MG63 (cell line): ENCODE measurements around the gene APLN. TPM values are rescaled to one million over a fixed set of nuclear protein-coding genes. Genes with fewer than 3 reads are reported as not detected.

Experiments
- DNase-seq: peaks from one replicate; pipeline ENCODE4 v3.0.0-alpha.2; 2020
- H3K27me3 ChIP-seq: fragments of 250-450 bp; sonication (Bioruptor Pico); 2 replicates; pipeline ENCODE4 v1.5.1; 2020; ENCODE audit warnings: mild to moderate bottlenecking, moderate library complexity
- H3K36me3 ChIP-seq: fragments of 250-450 bp; sonication (Bioruptor Pico); 2 replicates; pipeline ENCODE4 v1.5.1; 2020; ENCODE audit warnings: mild to moderate bottlenecking, moderate library complexity
- H3K4me3 ChIP-seq: fragments of 250-450 bp; sonication (Bioruptor Pico); 2 replicates; pipeline ENCODE4 v1.5.1; 2020; ENCODE audit warnings: mild to moderate bottlenecking, moderate library complexity
- H3K9me3 ChIP-seq: fragments of 250-450 bp; sonication (Bioruptor Pico); 2 replicates; pipeline ENCODE4 v1.5.1; 2020; ENCODE audit warnings: mild to moderate bottlenecking, moderate library complexity
- total RNA-seq: library from RNA; depleted of rRNA; stranded (reverse); fragments of >200 nt; shearing (Covaris generic); gene quantifications from 2 replicates; pipeline ENCODE4 v1.2.3, GENCODE V29; 2014; ENCODE audit warnings: low replicate concordance

APLN gene
- total RNA-seq, 1 experiment from 2014 or later: 7.2 TPM

DNA sequence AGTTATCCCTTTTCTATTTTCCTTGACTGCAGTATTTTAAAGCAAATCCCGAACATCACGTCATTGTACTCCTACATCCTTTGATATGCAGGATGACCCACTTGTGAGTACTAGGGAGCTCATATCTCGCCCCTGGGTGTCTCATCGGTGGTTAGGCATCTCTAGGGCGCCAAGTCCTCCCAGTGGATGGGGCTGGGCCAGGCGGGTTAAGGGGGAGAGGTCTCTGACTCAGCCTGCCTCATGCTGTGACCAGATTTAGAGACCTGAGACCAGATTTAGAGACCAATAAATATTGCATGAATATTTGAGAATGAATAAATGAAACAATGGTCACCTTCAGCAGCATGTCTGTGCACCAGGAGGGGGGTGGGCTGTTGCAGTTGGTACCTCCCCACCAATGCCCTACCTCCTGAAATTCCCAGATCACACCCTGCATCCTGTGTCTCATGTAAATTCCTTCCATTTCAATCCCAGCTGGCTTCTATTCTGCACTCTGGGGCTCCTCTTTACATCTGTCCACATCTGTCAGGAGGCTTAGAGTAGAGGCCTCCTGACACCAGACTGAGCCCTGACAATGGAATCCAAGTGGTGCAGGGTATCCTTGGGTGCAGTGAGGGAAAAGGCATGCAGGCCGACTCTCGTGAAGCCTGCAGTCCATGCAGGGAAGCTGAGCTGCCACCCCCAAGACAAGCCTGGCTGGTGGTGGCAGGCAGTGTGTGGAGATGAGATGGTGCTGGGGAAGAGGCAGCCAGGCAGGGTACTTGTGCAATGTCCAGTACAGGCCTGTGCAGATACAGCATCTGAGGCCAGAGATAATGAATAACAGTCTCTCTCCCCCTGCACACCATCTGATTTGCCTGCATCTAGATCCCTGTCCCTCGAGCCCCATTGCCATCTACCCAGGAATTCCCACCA, 5.2 kb downstream of the APLN start:
- Histone ChIP-seq H3K9me3 (no peaks in the 10 kb centered on the region), H3K27me3 (no peaks in the 10 kb centered on the region), H3K36me3 (no peaks in the 10 kb centered on the region), H3K4me3 (no peak overlapping the region)
- DNase-seq: peak; percentile 83

DNA sequence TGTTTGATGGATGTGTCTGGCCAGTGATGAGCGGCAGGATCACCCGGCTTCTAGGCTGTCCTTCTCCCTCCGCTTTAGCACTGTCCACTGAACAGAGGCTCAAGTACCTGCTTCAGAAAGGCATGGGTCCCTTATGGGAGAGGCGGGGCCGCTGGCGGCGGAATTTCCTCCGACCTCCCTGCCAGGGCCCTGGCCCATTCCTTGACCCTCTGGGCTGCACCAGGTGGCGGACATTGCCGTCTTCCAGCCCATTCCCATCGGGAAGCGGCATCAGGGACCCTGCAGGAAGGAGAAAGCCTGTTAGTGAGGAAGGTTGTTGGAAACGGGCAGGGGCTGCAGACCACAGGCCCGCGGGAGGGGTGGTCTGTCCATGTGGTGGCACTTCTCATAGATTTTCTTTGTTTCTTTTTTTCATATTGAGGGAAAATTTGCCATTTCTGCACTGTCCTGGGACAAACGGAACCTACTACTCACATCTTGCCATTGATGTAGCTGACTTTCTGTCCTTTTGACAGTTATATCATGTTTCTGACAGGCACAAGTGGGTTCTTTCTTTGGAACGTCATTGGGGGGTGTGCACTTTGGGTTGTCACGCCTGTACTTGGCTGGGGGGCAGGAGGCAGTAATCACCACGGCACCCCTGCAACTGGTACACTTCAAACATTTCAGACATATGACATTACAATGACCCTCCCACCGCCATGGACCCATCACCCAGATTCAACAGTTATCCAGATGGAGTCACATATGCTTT, 6.1 kb downstream of the APLN start:
- no peak for DNase-seq

DNA sequence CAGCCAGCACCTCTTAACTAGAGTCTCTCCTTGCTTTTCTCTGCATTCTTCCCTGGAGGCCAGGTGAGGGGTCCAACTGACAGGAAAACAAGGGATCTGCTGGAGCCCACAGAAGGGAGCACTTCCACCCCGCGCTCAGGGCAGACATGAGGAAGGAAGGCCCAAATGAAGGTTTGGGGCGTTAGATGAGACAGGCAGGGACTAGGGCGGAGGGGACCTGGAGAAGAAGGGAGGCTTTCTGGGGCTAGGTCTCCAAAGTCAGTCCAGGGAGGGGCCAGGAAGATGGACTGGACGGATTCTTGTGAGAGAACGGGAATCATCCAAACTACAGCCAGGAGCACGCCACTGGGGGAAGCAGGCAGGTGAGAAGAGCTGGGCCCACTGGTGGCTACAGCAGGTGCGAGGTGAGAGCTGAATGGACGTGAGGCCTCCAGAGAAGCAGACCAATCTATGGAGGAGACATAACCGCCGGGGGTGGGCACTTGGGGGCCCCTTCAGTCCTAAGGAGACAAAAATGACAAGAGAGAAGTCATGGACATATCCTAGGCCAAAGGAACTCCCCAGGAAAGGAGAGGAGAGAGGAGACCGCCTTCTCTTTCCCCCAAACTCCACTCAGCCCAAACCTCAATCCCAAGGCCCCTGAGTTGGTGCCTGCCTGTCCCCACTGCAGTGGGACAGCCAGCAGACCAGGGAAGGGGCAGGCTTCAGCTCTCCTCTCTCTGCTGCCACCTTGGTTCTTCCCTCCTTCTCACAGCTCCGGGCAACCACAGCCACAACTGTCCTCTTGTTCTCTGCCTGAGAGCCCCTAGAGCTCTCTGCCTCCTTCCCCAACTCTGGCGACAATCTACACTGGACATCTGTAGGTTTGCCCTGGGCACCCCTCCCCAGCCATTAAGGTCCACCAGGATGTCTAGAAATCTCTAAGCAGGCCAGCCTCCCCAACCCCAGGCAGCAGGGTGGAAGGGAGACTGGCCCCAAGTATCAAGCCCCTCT, 7.0 kb downstream of the APLN start:
- no peak for DNase-seq
- Histone ChIP-seq H3K36me3 (no peaks in the 10 kb centered on the region), H3K9me3 (no peaks in the 10 kb centered on the region), H3K27me3 (no peaks in the 10 kb centered on the region), H3K4me3 (no peak overlapping the region)

More for the DNA sequence above, 6.1 kb downstream of the APLN start:
- Histone ChIP-seq H3K9me3 (no peaks in the 10 kb centered on the region), H3K4me3 (no peak overlapping the region), H3K36me3 (no peaks in the 10 kb centered on the region), H3K27me3 (no peaks in the 10 kb centered on the region)

DNA sequence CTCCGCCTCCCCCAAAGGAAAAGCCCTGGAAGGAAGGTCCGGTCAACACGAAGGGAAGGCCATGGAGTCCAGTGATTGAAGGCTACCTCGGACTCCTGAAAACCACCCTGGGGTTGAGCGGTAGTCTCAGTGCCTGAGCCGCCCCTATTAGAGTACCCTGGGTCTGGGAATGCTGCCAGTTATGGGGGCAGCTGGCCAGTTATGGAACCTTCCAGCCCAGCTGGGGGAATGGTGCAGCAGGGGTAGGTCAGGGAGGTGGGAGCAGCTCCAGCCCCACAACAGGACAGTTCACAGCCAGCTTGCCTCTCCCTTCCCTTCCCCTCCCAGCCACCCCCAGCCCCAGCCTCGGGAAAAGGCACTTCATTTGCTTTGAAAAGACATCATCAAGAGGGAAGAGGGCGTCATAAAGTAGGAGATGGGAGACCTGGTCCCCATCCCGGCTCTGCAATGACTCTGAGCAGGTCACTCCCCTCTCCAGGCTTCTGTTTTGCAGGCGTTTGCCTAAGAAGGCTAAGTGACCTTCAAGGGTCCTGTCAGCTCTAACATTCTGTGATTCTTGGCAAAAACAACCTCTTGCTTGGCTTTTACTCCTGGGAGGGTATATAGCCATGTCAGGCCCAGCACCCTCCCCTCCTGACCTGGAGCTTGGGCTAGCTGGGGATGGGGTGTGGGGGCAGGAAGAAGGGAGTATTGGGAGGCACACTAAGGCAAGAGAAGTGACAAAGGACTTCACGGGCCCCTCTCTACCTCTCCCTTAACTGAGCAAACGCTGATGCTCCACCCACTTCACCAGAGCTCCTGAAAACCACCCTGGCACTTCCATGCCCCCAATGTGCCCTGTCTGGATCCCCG, 8.0 kb downstream of the APLN start:
- Histone ChIP-seq H3K4me3 (no peak overlapping the region), H3K9me3 (no peaks in the 10 kb centered on the region)
- DNase-seq: no peak

DNA sequence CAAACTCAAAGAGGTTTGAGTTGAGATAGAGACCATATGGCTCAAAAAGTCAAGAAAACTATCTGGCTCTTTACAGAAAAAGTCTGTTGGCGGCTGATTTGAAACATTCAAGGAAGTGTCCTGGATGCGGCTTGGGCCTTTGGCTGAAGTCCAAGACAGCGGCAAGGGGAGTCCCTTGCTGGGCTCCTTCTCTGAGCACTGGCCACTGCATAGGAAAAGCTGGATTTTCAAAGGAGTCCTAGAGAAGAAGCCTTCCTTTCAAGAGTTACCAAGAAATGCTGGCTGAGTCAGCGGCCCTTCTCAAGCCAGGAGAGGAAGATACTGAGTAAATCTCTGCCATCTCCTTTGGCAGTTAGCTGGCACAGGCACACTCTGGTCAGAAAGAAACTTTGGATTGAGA, 12.1 kb downstream of the APLN start:
- Histone ChIP-seq H3K36me3 (no peaks in the 10 kb centered on the region), H3K9me3 (no peaks in the 10 kb centered on the region), H3K27me3 (no peaks in the 10 kb centered on the region), H3K4me3 (no peak overlapping the region)
- peak; percentile 78 for DNase-seq

More for the DNA sequence above, 8.0 kb downstream of the APLN start:
- Histone ChIP-seq H3K27me3 (no peaks in the 10 kb centered on the region), H3K36me3 (no peaks in the 10 kb centered on the region)

DNA sequence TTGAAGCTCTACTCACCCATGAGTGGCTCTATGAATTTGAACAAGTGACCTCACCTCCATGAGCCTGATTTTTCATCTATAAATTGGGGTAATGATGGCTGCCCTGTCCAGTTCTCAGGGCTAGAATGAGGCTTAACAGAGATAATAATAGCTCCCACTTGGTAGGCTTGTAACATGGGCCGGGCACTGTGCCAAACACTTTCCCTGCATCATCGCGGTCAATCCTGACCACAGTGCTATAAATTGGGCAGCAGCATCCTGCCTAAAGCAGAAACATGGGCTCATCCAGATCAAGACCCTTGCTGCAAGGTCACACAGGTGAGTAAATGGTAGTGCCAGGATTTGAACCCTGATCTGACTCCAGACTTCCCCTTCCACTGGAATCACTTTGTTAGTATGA, 12.8 kb downstream of the APLN start:
- Histone ChIP-seq H3K36me3 (no peaks in the 10 kb centered on the region), H3K27me3 (no peaks in the 10 kb centered on the region), H3K9me3 (no peaks in the 10 kb centered on the region), H3K4me3 (no peak overlapping the region)
- peak; percentile 48 for DNase-seq

DNA sequence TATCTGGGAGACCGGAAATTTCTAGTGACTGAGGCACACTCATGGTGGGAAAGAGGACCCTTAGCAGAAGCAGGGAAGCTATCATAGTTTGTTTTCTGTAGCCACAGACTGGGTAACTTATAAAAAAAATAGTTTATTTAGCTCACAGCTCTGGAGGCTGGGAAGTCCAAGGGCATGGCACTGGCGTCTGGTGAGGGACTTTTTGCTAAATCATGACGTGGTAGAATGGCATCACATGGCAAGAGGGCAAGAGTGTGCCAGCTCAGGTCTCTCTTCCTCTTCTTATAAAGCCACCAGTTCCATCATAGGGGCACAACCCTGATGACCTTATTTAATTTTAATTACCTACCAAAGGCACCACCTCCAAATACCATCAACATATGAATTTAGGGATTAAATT, 13.3 kb downstream of the APLN start:
- H3K9me3 ChIP-seq: no peaks in the 10 kb centered on the region
- no peaks in the 10 kb centered on the region for H3K36me3 ChIP-seq
- DNase-seq: no peak
- H3K27me3 ChIP-seq: no peaks in the 10 kb centered on the region
- no peak overlapping the region for H3K4me3 ChIP-seq

DNA sequence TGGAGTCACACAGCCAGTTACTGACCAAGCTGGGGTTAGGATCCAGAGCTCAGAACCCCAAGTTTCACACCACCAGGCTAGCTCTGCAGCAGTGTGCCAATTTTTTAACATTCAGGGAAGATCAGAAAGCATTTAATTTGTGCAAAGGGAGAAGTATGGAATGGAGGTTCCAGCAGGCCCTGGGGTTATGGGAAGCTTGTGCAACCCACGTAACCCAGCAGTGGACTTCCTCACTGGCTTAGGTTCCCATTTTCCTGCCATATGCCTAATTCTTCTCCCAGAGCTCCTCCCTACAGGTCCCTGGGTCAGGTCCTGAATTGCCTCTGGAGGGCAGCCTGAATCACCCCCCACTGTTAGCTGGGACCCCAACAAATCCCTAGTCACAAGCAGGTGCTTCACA, 14.0 kb downstream of the APLN start:
- no peak for DNase-seq
- Histone ChIP-seq H3K4me3 (no peak overlapping the region), H3K36me3 (no peaks in the 10 kb centered on the region), H3K27me3 (no peaks in the 10 kb centered on the region), H3K9me3 (no peaks in the 10 kb centered on the region)

DNA sequence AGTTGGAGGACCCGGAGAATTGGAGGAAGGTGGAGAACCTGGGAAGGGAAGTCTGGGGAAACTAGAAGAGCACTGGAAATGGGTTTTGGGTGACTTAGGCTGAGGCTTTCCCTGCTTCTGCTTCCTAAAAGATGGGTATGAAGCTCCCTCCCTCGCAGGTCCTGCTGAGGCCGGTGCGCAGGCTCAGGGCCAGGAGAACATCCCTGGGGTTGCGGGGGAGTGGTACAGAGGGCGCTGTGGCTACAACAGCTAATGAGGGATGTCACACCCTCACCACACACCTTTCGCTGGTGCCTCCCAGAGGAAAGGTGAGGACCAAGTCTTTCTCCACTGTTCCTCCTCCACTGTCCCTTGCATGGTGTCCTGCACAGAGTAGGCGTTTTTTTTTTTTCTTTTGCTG, 15.8 kb downstream of the APLN start:
- Histone ChIP-seq H3K4me3 (no peak overlapping the region), H3K27me3 (no peaks in the 10 kb centered on the region), H3K36me3 (no peaks in the 10 kb centered on the region), H3K9me3 (no peaks in the 10 kb centered on the region)
- DNase-seq: no peak

DNA sequence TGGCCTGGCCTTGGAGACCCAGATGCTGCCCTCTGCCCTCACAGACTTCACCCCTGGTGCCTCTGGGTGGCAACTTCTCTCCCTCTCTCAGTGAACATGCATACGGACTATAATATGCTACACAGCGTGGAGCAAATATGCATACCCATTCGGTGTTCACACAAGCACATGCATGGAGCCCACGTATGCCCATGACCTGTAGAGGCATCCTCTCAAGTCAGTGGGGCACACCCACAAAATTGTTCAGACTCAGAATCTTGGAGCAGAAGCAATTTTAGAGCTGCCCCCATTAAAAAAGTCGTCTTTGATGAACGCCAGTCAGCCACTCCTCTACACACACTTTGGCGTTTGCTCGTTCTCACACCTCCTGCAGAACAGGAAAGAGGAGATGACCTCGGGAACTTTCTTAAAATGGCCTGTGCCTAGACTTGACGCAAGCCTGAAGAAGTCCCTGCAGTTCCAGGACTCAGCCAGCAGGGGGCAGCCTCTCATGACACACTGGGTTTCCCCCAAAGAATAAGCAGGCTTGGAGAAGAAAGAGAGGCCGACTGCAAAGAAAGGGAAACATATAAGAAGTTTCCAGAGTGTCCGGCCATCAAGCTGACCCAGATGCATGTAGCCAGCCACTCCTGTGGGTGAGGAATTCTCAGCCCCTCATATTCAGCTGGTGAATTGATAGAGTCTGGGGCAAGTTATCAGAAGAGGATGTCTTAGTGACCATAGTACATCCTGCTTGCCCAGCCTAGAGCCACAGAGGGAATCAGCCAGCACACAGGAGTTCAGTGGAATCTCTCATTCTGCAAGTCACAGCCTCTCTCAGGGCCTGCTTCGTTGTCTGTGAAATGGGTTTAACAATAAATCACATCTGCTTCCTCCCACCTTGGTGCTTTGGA, 17.3 kb downstream of the APLN start:
- Histone ChIP-seq H3K9me3 (no peaks in the 10 kb centered on the region), H3K27me3 (no peaks in the 10 kb centered on the region), H3K36me3 (no peaks in the 10 kb centered on the region), H3K4me3 (no peak overlapping the region)
- peak; percentile 47 for DNase-seq

DNA sequence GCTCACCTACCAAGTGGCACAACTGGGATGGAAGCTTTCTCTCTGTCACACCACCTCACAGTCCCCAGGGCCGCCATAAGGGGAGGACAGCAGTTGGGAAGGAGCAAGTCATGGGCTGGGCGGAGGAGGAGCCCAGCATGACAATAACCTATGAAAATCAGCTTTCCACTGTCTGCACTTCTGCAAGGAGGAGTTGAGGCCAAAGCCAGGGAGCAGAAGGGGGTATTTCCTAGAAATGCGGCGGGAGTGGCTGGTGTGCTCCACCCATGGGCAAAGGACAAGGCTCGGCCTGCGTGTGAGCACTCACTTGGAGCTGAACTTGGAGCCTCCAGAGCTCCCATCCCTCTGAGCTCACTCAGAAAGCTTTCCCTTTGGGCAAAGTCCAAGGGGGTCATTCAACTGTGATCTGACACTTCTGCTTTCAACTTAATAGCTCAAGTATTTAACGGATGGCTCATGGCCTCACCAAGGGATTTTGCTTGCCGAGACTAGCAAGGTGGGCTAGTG, 18.5 kb downstream of the APLN start:
- H3K27me3 ChIP-seq: no peaks in the 10 kb centered on the region

DNA sequence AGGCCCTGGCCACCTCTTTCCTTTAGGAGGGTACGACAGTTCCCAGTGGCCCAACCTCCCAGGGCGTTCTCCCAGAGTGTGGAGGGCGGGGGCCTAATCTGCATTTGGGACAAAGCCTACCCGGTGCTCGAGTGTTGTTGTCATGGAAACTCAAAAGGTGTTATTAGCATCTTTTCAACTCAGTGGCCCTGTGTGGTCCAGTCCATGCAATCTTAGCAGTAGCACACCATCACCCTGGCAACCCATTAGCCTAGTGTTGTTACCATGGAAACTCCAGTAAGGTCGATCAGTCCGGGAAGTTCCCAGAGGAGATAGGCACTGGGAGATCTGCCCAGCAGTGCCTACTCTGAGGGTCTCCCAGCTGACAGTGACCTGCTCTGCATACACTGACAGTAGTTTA, 20.2 kb downstream of the APLN start:
- no peaks in the 10 kb centered on the region for H3K9me3 ChIP-seq
- no peak overlapping the region for H3K4me3 ChIP-seq
- DNase-seq: no peak
- no peaks in the 10 kb centered on the region for H3K36me3 ChIP-seq
- H3K27me3 ChIP-seq: no peaks in the 10 kb centered on the region

More for the DNA sequence above, 18.5 kb downstream of the APLN start:
- Histone ChIP-seq H3K36me3 (no peaks in the 10 kb centered on the region), H3K4me3 (no peak overlapping the region), H3K9me3 (no peaks in the 10 kb centered on the region)
- no peak for DNase-seq

DNA sequence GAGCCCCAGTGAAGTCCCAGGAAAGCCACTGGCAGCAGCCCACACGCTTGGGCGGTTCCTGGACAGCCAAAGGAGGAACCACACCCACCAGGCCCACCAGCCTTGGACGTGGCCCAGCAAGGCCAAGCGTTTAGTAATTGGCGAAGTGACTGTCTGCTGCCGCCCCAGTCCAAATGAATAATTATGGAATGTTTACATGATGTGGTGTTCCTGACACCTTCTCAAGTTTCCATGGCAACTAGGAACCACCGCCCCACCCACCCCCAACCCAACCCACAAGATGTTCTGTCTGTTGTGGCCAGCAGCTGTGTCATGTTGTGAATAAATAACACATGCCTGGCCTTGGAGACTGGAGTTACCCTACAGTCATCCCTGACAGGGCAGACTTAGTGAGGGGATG, 22.3 kb downstream of the APLN start:
- no peak overlapping the region for H3K4me3 ChIP-seq
- no peaks in the 10 kb centered on the region for H3K36me3 ChIP-seq
- no peaks in the 10 kb centered on the region for H3K9me3 ChIP-seq
- no peak for DNase-seq
- no peaks in the 10 kb centered on the region for H3K27me3 ChIP-seq

DNA sequence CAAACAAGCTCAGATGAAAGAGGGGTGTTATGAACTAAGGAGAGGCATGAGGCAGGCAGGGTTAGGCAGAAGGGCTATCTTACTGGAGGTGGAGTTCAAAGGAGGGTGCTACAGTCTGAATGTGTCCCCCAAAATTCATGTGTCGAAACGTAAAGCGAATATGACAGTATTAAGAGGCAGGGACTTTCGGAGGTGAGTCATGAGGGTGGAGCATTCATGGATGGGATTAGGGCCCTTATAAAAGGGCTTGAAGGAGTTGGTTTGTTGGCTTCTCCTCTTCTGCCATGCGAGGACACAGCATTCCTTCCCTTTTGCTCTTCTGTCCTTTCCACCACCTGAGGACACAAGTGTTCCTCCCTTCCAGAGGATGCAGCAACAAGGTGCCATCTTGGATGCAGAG, 22.9 kb downstream of the APLN start:
- DNase-seq: no peak
- Histone ChIP-seq H3K36me3 (no peaks in the 10 kb centered on the region), H3K9me3 (no peaks in the 10 kb centered on the region)

DNA sequence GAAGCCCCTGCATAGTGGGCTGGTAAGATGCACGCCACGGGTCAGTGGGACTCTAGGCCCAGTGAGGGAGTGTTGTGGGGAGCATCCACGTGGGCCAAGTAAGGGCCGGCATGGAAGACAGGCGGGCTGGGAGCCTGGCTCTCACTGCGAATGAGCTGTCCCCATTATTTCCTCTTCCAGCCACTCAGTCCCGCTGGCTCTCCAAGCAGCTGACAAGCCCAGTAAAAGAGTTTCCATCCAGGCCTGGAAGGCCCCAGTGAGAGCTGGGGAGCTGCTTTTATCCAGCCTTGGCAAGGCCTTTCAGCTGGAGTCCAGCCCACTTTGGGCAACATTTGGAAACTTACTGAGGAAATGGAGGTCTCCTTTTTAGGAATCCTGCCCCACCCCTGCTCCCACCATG, 24.9 kb downstream of the APLN start:
- no peaks in the 10 kb centered on the region for H3K36me3 ChIP-seq
- no peak overlapping the region for H3K4me3 ChIP-seq
- H3K9me3 ChIP-seq: no peaks in the 10 kb centered on the region
- DNase-seq: no peak
- no peaks in the 10 kb centered on the region for H3K27me3 ChIP-seq

More for the DNA sequence above, 22.9 kb downstream of the APLN start:
- Histone ChIP-seq H3K27me3 (no peaks in the 10 kb centered on the region), H3K4me3 (no peak overlapping the region)
